Testis (tissue), 2 donors: Measurements from ENCODE around the gene TST.

Experiments used
- POLR2A ChIP-seq: fragments of 450-650 bp; IDR thresholded peaks from one replicate; pipeline ENCODE4 v1.6.1; 2017; ENCODE audit warnings: antibody characterized with exemption, mild to moderate bottlenecking, moderate library complexity
- TF ChIP-seq, protein P1 (sequence below), 3 experiments: fragments of 450-650 bp in 2 of 3; fragments of 200-600 bp in 1 of 3; sonication (generic) in 1 of 3; IDR thresholded peaks; one replicate each; pipeline ENCODE4 v1.5.1; 2016 to 2019; ENCODE audit warnings: antibody characterized with exemption in 3 of 3, mild to moderate bottlenecking in 2 of 3, moderate library complexity in 1 of 3

- TF ChIP-seq, protein P1, sequence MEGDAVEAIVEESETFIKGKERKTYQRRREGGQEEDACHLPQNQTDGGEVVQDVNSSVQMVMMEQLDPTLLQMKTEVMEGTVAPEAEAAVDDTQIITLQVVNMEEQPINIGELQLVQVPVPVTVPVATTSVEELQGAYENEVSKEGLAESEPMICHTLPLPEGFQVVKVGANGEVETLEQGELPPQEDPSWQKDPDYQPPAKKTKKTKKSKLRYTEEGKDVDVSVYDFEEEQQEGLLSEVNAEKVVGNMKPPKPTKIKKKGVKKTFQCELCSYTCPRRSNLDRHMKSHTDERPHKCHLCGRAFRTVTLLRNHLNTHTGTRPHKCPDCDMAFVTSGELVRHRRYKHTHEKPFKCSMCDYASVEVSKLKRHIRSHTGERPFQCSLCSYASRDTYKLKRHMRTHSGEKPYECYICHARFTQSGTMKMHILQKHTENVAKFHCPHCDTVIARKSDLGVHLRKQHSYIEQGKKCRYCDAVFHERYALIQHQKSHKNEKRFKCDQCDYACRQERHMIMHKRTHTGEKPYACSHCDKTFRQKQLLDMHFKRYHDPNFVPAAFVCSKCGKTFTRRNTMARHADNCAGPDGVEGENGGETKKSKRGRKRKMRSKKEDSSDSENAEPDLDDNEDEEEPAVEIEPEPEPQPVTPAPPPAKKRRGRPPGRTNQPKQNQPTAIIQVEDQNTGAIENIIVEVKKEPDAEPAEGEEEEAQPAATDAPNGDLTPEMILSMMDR (IDR thresholded peaks at IDR 0.05), result no peak
- no peak for TF ChIP-seq POLR2A
Measured at GRCh38 chr22:37024339-37025157, 5.3 kb upstream of the TST start.
